NK-92 (cell line): ENCODE data around the gene B3GALT2.
"Not testable (repeated sequence)": the region's sequence is repeated elsewhere in the genome, so short reads cannot be mapped to it uniquely, and the experiment has no call there.

ENCODE experiments used
- DNase-seq: peaks from one replicate; lab custom pipeline; 2025; ENCODE audit not compliant: unreplicated experiment; lab: John Stamatoyannopoulos, UW

Gene B3GALT2

GRCh38 chr1:193185901-193186731 is at the start of gene B3GALT2:
B3GALT2 (minus strand) TSS chr1:193186613; CDS start chr1:193181562, 5,051 bp downstream.
- no peak for DNase-seq

GRCh38 chr1:193234530-193234929 is 48.1 kb upstream of the B3GALT2 start:
- DNase-seq: no peak

GRCh38 chr1:193231146-193231545 is 44.7 kb upstream of the B3GALT2 start:
- not testable (repeated sequence) for DNase-seq

GRCh38 chr1:193229136-193229535 is 42.7 kb upstream of the B3GALT2 start:
- no peak for DNase-seq

GRCh38 chr1:193222056-193222615 is 35.7 kb upstream of the B3GALT2 start:
- no peak for DNase-seq

GRCh38 chr1:193221651-193222050 is 35.2 kb upstream of the B3GALT2 start:
- DNase-seq: no peak

GRCh38 chr1:193219391-193219790 is 33.0 kb upstream of the B3GALT2 start:
- DNase-seq: no peak

GRCh38 chr1:193216920-193217319 is 30.5 kb upstream of the B3GALT2 start:
- no peak for DNase-seq

GRCh38 chr1:193213998-193214397 is 27.6 kb upstream of the B3GALT2 start:
- no peak for DNase-seq

GRCh38 chr1:193212637-193213036 is 26.2 kb upstream of the B3GALT2 start:
- no peak for DNase-seq

GRCh38 chr1:193211539-193211938 is 25.1 kb upstream of the B3GALT2 start:
- no peak for DNase-seq

GRCh38 chr1:193210996-193211395 is 24.6 kb upstream of the B3GALT2 start:
- DNase-seq: no peak

- no peak for DNase-seq
Measured at GRCh38 chr1:193201021-193201420, 14.6 kb upstream of the B3GALT2 start.

GRCh38 chr1:193199940-193200339 is 13.5 kb upstream of the B3GALT2 start:
- DNase-seq: no peak

GRCh38 chr1:193192586-193192985 is 6.2 kb upstream of the B3GALT2 start:
- DNase-seq: no peak

GRCh38 chr1:193190096-193190744 is 3.8 kb upstream of the B3GALT2 start:
- DNase-seq: no peak

- no peak for DNase-seq
Measured at GRCh38 chr1:193189442-193190095, 3.2 kb upstream of the B3GALT2 start.

- not testable (repeated sequence) for DNase-seq
Measured at GRCh38 chr1:193188915-193189314, 2.5 kb upstream of the B3GALT2 start.

- no peak for DNase-seq
Measured at GRCh38 chr1:193187114-193187513, 701 bp upstream of the B3GALT2 start.

GRCh38 chr1:193185211-193185610 is 1.2 kb downstream of the B3GALT2 start:
- DNase-seq: no peak

GRCh38 chr1:193184776-193185175 is 1.6 kb downstream of the B3GALT2 start:
- DNase-seq: no peak
